GM21529 (cell line): ENCODE results near the gene OR52A1.

Experiments used
- ATAC-seq: cut with Tn5 transposase; IDR thresholded peaks from one replicate; pipeline ENCODE4 v1.9.1; 2021; ENCODE audit not compliant: unreplicated experiment

The OR52A1 gene

GRCh38 chr11:5136261-5136660 lies 18.3 kb downstream of the OR52A1 start:
- ATAC-seq = no peak

GRCh38 chr11:5131584-5132335 lies 22.8 kb downstream of the OR52A1 start:
- no peak for ATAC-seq

GRCh38 chr11:5129457-5129877 lies 25.1 kb downstream of the OR52A1 start:
- ATAC-seq = no peak

- no peak for ATAC-seq
Observed at GRCh38 chr11:5124891-5125620, 29.5 kb downstream of the OR52A1 start.

GRCh38 chr11:5123802-5124521 lies 30.6 kb downstream of the OR52A1 start:
- ATAC-seq = peak; percentile 94

GRCh38 chr11:5118893-5119292 lies 35.7 kb downstream of the OR52A1 start:
- no peak for ATAC-seq

- ATAC-seq = no peak
Observed at GRCh38 chr11:5117588-5117987, 37.0 kb downstream of the OR52A1 start.

- ATAC-seq = no peak
Observed at GRCh38 chr11:5115339-5115738, 39.2 kb downstream of the OR52A1 start.

- no peak for ATAC-seq
Observed at GRCh38 chr11:5107285-5107684, 47.3 kb downstream of the OR52A1 start.

- no peak for ATAC-seq
Observed at GRCh38 chr11:5103066-5103465, 51.5 kb downstream of the OR52A1 start.

GRCh38 chr11:5102246-5102645 lies 52.3 kb downstream of the OR52A1 start:
- no peak for ATAC-seq

GRCh38 chr11:5096011-5096410 lies 58.5 kb downstream of the OR52A1 start:
- ATAC-seq = no peak
